Stimulated activated CD8-positive, alpha-beta memory T cell treated with anti-CD3 and anti-CD28 coated beads, Interleukin-15, amount 100 ng/mL, for 48 hours (primary cell): ENCODE data around the gene MTHFD1L.
"Not testable (repeated sequence)": the region's sequence is repeated elsewhere in the genome, so short reads cannot be mapped to it uniquely, and the experiment has no call there.

Source experiments
- DNase-seq, 2 donors: peaks; one replicate each; pipeline ENCODE4 v3.0.0-alpha.2; 2020; ENCODE audit warnings: low read depth in 2 of 2

Gene MTHFD1L

DNA sequence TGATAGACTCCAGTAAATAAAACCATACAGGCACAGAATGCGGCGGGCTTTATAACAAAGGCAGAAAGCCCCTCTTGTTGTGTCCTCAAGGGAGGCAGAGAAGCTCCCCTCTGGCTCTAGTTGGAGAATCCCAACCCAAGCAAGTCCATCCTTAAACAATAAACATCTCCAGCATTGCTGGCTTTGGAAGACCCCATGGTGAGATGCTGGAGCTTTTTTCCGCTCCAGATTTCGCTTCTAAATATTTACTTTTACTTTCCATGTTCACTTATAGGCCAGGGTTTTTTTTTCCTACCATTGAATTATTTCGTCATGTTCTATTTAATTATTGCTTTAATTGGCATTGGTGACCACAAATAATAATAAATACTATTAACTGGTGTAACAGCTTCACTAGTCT, 176.2 kb downstream of the MTHFD1L start:
- no peak for DNase-seq

DNA sequence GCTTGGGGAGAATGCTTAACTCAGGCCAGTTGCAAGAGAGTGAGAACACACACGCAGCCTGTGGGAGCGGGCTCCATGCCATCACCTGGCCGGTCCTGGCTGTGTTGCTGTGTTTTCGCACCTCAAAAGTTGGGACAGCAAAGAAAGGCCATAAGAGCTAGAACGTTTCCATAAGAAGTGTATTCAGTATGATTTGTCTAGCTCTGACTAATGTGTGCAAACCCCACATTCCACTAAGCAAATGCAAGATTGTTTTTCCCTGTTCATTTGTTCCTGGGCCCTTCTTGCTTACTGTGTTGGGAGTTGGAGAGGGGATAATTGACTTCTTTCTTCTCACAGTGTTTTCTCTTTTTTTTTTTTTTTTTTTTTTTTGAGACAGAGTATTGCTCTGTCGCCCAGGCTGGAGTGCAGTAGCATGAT, 177.4 kb downstream of the MTHFD1L start:
- DNase-seq, result not testable (repeated sequence)

DNA sequence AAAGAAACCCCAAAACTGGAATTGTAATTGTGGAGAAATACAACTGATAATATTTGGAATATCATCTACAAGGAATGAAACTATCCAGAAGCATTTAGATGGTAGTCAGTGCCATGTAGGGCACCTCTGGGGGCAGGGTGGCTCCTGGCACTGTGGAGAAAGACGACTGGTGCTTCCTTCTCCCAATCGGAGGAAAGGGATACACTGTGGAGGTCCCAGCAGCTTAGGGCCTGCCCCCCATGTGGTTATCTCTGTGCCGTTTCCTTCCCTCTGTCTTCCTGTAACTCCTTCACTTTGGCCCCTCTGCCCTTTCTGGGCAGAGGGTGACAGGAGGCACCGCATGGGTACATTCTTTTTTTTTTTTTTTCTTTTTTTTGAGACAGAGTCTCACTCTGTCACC, 178.4 kb downstream of the MTHFD1L start:
- no peak for DNase-seq

DNA sequence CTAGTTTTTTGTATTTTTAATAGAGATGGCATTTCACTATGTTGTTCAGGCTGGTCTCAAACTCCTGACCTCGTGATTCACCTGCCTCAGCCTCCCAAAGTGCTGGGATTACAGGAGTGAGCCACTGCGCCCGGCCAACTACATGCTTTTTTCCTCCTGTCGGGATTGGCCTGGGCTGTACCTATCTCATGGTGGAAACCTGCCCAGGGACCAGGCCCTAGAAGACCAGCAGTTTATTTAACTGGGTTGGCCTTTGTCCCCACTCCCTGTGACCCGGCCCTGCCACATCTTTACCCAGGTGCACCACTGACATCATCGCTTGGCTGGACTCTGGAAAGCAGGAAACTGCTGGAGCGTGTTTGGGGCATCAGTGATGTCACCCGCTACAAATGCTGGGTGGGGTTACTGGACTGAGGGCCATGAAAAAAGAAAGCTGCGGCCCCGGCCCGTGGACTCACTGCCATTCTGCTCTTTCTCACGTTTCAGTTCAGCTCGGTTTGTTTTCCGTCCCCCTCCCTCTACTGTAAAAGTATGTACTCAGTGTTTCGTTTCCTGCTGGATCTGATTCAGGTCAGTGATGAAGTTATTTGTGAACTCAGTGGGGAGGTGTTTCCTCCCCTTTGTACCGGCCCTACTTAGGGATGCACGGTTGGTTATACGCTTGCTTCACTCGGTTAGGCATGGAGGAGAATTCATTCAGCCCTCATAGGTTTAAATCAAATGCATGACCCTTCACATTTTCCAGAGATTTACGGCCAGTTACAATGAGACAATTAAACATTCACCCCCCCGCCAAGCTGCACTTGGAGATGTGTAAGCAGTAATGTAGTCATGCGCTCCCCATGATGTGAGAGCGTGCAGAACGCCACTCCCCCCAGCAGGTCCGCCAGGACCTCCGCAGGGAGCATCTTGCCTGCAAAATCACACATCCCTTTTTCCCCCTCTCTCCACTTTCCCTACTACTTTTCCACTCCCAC, 179.3 kb downstream of the MTHFD1L start:
- DNase-seq, result no peak

DNA sequence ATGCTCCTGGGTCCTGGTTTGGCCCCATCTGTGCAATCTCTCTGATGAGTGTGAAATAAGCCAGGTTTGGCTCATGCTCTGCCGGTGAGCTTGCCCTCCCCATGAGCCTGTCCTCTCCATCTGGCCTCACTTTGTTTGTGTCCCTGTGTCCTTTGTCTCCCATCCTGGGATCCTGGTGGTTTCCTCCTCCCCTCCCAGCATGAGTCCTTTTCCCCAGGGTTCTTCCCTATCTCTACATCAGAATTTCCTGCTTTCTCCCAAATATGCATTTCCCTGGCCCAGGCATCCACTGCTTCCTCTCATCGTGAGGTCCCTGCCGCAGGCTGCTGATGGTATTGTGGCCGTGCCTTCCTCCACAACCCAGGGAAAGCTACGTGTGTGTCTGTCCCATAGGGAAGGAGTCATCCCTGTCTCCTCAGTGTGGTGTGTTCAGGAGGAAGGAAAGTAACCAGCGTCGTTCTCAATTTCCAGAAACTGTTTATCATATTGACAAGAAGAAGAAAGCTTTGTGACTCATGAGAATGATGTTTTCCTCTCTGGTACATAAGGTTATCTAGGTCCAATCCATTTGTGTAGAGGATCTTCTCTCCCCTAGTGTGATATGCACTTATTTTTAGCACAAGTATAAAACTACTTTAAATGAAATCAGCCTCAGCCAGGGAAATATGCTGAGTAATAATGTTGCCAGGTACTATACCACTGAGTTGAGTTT, 180.2 kb downstream of the MTHFD1L start:
- not testable (repeated sequence) for DNase-seq

DNA sequence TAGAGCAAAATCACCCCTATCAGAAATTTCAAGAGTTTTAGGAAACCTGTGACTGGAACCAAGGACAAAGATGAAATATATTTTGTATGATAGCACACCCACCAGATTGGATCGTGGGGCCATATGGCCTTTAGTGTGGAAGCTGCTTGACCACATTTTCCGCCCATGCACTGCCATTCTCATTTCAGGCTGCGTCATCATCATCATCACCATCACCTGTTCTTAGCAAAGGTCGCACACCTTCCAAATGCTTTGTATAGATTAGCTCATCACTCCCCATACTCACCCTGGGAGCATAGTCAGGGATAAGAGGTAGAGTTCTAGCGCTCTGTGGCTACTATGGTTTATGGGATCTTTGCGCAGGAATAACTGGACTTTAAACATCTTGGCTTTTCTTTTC, 185.7 kb downstream of the MTHFD1L start:
- no peak for DNase-seq

DNA sequence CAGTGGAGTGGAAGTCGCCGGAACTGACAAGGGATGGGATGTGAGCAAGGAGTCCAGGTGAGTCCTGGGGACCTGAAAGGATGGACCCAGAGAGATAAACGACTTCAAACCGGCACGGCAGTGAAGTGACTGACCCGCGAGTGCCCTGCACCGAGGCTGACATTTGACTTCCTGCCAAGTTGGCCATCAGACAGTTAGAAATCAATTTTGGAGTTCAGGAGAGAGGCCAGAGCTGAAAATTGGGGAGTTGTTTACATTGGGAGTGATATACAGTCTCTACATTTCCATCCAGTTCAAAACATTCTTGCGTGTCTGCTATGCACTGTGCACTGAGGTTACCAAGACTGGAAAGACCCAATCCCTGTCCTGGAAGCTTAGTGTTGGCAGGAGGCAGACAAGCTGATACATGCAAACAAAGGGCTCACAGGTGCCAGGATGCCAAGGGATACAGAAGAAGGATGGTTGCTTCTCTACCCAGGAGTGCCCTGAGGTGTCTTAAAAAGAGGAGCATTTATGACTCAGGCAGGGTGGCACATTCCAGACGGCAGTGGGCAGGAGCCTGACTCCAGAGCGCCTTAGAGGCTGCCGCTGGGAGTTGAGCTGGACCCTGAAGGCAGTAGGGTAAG, 186.6 kb downstream of the MTHFD1L start:
- DNase-seq, result no peak

DNA sequence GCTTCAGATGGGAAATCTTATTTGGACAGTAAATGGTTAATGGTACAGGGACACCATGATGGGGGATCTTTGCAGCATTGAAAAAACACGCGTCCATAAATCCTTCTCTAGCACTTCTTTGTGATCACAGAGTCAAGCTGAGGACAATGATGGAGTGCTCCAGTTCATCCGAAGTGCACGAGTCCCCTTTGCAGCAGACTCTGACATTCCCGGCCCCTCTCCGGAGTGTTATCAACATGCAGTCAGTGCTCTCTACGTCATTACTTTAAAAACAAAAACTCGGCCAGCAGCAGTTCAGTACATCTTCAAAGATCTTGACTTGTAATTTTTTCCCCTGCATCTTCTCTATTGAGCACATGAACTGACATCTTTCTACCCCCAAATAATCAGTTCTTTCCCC, 188.8 kb downstream of the MTHFD1L start:
- DNase-seq, result no peak

DNA sequence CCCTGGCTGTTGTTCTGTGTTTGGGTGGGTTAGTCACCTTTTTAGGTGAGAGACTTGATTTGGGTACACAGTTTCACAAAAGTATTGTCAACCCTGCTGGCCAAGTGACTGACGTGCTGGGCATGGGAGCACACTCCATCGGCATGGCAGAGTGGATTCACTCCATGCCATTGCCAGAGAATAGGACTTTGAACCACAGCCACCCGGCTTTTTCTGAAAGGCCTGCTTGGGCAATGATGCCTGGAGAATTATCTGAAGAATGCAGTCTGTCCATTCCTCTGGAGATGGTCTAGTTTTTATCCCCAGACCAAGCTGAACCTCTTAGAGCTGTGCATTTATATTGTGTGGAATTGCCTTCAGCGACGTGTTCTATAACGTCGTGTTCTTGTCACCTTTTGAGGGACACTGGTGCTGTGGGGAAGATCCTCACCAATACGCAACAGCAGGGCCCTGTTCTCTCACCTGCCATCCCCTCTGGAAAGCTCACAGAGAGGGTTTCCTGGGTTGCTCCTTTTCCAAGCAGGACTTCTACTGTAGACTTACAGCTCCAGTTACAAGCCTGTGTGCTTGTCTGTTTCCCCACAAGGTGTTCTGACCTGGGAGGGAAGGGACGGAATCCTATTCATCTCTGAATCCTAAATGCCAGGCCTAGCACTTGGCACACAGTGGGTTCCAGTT, 190.9 kb downstream of the MTHFD1L start:
- no peak for DNase-seq

DNA sequence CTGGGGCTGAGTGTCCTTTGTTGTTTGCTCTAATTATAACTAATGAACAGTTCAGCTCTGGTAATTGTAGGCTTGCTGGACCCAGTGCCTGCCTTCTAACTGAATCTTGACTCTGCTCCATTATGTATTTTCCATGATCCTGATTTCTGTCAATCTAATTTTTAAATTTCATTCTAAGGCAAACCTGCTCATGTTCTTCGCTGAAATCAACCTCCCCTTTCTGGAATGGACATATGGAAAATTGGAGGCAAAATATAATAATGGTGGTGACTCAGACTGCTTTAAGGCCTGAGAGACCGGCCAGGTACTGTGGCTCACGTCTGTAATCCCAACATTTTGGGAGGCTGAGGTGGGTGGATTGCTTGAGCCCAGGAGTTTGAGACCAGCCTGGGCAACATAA, 191.6 kb downstream of the MTHFD1L start:
- DNase-seq, result no peak

DNA sequence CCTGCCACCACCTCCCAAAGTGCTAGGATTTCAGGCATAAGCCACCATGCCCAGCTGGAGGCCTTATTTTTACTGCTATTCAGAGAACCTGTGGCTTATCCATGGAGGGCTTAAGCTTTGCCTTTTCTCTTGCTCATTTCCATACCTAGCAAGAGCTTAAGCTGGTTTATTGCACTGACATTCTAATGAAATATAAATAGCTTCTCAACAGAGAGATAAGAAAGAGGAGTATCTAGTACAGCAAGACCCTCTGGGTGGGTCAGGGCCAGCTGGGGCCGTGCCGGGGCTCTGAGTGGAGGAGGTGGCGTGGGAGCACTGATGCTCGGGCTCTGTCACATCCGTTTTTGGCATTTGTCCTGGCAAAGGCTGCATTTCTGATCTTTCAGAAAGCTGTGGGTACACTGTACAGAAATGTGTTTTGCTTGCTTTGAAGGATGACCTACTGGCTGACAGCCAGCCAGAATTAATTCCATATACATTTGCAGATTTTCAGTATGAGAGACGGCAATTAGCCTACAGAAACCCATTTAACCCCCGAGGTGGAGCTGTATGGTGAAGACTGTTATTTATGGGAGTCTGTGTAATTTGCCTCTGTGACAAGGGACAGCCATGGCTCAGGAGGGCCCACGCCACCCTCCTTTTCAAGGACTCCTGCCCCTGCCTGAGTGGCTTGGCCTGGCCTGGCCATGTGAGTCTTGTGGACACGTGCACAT, 192.7 kb downstream of the MTHFD1L start:
- DNase-seq, result no peak

DNA sequence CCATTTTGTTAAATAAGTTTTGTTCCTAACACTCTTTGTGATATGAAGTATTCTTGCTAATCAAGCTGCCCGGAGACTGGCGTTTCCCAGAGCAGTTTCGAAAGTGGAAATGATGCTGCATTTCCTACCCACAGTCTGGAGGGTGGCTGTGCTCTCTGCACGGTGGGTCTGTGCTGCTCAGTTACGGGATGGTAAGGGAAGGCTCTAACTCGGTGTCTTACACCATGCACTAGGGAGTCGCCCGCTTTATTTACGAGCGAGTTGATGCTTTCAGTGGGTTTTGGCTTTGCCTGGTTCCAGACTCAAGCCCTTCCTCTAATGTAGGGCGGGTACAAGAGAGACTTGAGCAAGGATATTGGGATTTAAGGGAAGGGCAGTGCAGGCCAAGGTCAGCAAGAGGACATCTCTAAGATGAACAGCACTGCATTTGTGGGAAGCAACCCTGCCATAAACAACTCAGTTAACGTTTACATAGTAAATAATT, 194.2 kb downstream of the MTHFD1L start:
- no peak for DNase-seq

DNA sequence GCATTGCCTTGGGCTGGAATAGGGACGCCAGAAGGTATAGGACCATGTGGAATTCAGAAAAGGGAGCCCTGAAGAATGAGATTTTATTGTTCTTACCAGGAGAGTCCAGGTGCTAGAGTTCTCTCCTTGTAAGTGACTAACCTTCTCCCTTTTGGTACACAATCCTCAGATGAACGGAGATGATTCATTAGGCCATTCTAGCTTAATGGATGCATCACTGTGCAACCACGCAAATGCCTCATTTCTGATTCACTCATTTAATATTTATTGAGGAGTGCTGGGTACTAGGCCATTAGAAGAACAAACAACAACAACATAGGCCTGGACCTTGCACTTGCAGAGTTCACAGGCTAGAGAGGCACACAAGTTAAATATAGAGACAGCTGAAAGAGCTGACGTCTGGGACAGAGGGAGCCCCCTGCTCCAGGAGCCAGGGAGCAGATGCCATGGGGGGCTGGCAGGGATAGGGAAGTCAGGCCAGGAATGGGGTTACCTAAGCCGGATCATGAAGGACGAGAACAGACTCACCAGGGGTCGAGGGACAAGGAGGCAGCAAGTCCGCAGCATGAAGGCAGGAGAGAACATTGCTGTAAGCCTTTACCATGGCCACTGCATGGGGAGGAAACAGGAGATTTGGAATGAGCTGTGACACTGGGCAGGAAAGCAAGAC, 194.7 kb downstream of the MTHFD1L start:
- no peak for DNase-seq

DNA sequence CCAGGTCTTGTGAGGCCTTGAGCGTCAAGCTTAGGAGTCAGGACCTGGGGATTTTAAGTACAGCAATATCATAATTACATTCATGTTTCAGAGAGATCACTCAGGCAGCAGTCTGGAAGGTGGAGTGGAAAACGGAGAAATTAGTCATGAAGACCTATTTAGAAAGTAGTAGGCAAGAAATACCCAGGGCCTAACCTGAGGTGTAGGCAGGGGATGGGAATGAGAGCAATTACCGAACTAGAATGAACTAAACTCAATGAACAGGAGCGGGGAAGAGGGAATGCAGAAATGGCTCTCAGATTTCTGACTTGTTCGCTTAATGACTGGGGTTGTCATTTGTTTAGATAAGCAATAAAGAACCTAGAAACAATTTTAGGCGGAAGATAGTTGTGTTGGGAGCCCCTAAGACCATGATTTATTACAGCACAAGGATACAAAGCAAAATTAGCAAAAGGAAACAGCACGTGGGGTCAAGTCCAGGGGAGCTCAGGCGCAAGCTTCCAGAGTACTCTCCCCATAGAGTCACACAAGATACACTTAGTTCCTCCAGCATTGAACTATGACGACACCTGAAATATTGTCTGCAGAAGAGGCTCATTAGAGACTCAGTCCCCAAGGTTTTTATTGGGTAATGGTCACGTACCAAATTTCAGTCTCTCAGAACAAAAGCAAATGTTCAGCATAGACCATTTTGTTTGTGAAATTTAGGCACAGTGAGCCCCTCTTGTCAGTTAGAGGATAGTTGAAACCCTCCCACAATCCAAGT, 195.4 kb downstream of the MTHFD1L start:
- no peak for DNase-seq

DNA sequence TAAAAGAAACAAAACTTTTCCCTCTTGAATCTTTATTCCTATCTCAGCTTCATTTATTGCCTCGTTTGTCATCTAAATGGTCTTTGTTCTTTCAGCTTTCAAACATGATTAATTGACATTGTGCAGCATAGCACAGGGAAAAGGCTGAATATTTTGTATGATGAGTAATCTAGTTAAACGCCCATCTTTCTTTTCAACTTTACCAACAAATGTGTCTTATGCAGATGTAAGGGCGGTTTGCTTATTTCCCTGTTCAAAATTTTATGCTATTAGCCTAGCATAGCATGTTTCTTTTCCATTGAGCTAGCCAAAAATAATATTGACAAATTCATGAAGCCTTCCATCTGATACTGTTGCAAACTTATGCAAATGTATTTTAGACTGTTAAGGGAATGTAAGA, 197.8 kb downstream of the MTHFD1L start:
- no peak for DNase-seq

DNA sequence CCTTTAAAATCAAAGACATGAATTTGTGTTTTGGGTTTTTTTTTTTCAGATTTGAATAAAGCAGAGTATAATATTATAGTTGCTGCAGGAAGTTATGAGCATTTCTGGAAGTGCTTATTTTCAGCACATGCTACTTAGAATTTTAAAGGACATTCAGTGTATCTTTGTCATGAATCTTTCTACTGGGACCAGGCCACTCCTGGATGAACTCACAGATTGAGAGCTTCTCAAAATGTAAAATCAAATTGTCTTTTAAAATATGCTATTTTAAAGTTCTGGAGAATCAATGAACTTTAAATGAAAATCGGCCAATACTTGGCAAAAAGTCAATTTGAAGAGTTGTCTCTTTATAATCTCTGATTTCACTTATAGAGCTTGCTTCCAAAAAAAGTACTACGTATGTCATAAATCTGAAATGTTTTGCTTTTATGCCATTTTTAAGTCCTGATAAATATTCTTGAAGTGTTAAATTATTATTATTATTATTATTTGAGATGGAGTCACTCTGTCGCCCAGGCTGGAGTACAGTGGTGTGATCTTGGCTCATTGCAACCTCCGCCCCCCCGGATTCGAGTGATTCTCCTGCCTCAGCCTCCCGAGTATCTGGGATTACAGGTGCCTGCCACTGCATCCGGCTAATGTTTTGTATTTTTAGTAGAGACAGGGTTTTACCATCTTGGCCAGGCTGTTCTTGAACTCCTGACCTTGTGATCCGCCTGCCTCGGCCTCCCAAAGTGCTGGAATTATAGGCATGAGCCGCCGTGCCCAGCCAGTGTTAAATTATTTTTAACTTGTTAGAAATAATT, 198.5 kb downstream of the MTHFD1L start:
- no peak for DNase-seq

DNA sequence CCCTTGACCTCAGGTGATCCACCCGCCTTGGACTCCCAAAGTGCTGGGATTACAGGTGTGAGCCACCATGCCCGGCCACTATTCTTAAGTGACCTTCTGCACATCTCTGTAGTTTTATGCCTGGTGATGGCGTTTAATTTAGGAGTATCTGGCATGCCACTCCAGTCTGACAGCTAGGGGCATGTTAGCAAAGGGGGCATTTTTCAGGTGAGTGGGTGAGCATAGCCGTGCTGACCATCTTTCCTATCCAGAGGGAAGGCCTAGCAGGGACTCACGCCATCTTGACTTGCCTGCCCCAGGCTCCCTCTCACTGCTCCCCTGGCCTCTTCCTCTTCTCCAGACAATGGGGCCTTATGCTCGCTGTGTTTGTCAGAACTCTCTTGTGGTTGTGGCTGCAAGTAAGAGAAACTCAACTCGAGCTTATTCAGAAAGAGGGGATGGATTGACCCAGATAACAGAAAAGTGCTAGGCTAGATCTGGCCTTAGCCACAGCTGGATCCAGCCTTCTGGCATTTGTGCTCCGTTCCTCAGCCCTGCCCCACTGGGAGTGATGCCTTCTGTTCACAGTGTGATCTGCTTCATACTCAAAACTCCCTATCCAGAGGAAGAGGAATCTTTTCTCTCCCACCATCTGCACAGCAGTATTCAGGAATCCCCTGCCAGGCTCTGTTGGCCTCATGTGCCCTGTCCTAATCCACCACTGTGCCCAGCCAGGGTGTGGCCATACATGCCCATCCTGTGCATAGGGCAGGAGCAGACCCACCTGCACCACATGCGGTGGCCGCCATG, 199.7 kb downstream of the MTHFD1L start:
- no peak for DNase-seq
